Stimulated activated CD4-positive, alpha-beta T cell treated with anti-CD3 and anti-CD28 coated beads, Interleukin-2, amount 100 ng/mL, for 24 hours (primary cell): ENCODE measurements around the gene TSSC4.

Experiments
- DNase-seq, 2 donors: peaks; one replicate each; pipeline ENCODE4 v3.0.0-alpha.2; 2020

Gene TSSC4

GRCh38 chr11:2402106-2402505, 1.6 kb downstream of the TSSC4 start:
- no peak for DNase-seq

DNA sequence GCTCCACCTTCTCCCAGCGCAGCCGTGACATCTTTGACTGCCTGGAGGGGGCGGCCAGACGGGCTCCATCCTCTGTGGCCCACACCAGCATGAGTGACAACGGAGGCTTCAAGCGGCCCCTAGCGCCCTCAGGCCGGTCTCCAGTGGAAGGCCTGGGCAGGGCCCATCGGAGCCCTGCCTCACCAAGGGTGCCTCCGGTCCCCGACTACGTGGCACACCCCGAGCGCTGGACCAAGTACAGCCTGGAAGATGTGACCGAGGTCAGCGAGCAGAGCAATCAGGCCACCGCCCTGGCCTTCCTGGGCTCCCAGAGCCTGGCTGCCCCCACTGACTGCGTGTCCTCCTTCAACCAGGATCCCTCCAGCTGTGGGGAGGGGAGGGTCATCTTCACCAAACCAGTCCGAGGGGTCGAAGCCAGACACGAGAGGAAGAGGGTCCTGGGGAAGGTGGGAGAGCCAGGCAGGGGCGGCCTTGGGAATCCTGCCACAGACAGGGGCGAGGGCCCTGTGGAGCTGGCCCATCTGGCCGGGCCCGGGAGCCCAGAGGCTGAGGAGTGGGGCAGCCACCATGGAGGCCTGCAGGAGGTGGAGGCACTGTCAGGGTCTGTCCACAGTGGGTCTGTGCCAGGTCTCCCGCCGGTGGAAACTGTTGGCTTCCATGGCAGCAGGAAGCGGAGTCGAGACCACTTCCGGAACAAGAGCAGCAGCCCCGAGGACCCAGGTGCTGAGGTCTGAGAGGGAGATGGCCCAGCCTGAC, 2.5 kb downstream of the TSSC4 start:
- no peak for DNase-seq

DNA sequence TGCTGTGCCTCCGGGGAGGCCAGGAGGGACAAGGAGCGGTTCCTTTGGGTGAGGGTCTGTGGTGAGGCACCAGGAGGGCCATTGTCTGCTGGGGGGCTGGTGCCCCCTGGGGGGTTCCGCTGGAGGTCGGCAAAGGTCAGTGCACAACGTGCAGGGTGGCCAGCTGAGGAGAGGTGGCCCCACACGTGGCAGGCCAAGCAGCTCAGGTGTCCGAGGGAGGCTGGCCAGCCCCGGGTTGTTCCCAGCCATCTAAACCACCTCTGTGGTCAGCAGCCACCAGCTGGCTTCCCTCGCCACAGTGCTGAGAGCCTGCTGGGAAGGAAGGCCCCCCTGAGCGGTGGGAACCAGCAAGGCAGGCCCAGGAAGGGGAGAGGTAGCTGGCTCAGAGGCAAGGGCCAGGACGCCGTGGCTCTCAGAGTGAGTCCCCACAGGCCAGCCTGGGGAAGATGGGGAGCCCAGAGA, 4.2 kb downstream of the TSSC4 start:
- no peak for DNase-seq

GRCh38 chr11:2406451-2406850, 5.9 kb downstream of the TSSC4 start:
- no peak for DNase-seq

GRCh38 chr11:2406878-2407410, 6.4 kb downstream of the TSSC4 start:
- DNase-seq, result no peak

GRCh38 chr11:2408671-2409070, 8.1 kb downstream of the TSSC4 start:
- no peak for DNase-seq

DNA sequence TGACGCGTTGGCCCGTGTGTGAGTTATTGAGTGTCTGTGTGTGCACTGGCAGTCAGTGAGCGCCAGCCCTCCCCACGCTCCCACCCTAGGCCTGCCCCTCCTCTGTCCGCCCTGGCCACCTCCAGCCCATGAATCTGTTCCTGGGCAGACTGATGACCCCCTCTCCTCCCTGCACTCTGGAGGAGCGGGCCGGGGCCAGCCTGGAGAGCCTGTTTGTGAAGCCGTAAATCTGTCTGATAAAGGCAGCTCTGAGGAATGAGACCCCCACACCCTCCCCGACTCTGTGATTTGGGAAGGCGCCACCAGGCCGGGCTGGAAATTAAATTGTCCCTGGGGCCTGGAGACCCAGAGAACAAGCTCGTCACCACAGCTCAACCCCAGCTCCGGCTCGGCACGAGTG, 8.6 kb downstream of the TSSC4 start:
- DNase-seq, result no peak

GRCh38 chr11:2409611-2410468, 9.3 kb downstream of the TSSC4 start:
- DNase-seq, result no peak

GRCh38 chr11:2410616-2411015, 10.1 kb downstream of the TSSC4 start:
- DNase-seq, result no peak

- no peak for DNase-seq
Measured at GRCh38 chr11:2411446-2412305, 11.1 kb downstream of the TSSC4 start.

DNA sequence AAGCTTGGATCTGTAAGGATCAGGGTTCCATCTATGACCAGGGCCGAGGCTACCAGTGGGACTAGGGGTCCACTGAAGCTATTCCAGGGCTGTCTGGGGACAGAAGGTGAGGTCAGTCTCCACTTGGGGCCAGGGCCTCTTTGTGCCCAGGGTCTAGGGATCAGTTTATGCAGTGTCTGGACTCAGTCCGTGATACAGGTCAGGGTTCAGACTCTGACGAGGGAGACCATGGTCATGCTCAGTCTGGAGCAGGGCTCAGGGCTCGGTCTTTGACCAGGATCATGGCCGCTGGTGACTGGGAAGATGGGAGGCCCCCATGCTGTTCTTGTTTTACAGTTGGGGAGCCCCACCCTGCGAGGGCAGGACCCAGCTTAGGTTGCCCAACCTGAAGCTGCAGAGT, 11.8 kb downstream of the TSSC4 start:
- DNase-seq, result no peak

GRCh38 chr11:2413742-2414579, 13.4 kb downstream of the TSSC4 start:
- DNase-seq, result no peak

DNA sequence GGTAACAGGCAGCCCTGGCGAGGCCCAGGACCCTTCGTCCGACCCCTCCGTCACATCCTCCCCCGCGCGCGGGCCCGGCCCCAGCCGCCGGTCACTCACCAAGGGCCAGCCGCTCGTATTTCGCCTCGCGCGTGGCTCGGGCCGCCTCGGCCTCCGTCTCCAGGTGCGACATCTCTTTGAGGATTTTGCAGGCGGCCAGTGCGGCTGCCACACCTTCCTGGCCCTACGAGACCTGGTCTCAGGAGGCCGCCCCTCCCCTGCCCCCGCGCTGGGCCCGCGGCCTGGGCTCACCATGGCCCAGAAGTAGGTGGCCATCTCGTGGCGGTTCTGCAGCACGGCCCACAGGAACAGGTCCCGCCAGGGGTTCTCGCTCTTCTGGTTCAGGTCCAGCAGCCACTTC, 14.1 kb downstream of the TSSC4 start:
- DNase-seq, result no peak

GRCh38 chr11:2415171-2415570, 14.6 kb downstream of the TSSC4 start:
- DNase-seq, result no peak

DNA sequence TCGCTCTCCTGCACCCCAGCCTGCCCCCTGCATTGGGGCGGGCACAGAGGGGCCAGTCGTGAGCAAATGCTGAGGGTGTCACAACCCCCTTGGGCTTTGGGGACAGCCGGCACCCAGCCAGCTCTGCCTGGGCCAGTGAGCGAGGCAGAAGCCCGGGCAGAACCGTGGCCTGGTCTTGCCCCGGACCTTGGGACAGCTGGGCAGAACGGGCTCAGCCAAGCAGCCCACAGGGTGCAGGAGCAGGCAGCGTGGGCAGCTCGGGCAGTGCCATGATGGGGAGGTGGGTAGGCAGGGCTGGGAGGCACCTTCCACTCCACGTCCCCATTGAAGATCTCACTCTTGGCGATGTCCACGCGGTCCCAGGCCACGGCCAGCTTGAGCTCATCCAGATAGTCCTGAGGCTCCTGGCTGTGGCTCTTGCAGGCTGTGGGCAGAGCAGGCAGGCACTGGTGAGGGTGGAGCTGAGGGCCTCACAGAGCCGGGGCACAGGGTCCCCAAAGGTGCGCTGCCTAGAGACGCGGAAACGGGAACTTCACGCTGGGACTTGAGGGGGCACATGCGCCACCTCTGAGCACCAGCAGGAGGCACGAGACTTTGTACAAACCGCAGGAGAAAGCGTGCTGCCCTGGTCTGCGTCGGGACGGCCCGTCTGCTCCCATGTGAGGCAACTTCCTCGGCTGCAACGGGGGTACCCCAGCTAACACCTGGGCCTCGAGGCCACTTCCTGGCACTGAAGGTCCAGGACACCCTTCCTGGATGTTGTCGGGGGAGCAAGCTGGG, 15.2 kb downstream of the TSSC4 start:
- DNase-seq, result no peak

DNA sequence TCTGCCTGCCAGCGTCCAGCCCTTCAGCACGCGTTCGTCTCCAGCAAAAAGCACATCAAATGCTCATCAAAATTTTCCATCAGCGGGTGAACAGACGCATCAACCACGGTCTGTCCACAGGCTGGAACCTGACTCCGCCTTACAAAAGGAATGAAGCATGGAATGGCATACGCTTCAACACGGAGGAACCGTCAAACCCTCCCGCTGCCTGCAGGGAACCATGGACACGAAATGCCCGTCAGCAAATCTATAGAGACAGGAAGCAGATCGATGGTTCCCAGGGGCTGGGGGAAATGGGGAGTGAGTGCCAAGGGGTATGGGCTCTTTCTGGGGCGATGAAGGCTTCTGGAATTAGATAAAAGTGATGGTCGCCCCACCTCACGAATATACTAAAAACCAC, 16.2 kb downstream of the TSSC4 start:
- DNase-seq, result no peak

DNA sequence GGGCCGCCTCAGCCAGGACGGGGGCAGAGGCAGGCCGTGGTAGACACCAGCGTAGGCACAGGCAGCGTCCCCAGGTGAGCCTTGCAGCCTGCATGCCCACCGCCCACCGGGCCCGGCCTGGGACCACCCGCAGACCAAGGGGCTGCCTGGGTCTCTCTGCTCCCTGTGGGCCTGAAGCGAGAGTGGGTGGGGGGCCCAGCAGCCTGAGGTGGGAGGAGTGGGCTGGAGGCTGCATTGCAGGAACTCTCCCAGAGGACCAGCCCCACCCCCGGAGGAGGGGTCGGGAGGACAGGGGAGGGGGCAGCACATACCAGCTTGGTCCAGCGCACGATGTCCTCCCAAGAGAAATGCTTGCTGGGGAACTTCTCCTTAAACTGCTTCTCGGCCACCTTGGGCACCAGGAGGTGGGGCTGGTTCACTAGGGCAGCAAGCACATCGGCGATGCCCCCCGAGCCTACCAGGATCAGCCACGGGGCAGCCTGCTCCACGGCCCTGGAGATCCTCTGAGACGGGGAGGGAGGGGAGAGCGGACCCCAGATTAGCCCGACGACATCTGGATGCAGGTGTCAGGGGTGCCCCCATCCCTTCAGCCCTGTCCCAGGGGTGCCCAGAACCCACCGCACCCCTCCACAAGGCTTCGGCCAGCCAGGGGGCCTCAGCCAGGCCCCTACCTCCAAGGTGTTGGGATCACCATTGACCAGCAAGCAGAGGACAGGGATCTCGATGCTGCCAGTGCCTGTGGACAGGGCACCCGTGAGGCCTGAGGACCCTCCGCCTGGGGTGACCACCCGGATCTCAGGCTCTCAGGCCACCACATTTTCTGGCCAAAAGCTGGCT, 17.5 kb downstream of the TSSC4 start:
- no peak for DNase-seq

- DNase-seq, result no peak
Measured at GRCh38 chr11:2418693-2419360, 18.3 kb downstream of the TSSC4 start.
